SW 1271 (cell line): Measurements from ENCODE around the gene RARA.

Experiments
- DNase-seq, 2 experiments: peaks; one replicate each; lab custom pipeline; 2025; lab: John Stamatoyannopoulos, UW

RARA gene

GRCh38 chr17:40345161-40345993, 36.4 kb downstream of the RARA start:
- DNase-seq, result peak; percentile 27 to 71

- DNase-seq, result no peak
Observed at GRCh38 chr17:40345994-40346764, 37.2 kb downstream of the RARA start.

GRCh38 chr17:40346765-40347158, 37.8 kb downstream of the RARA start:
- no peak for DNase-seq

GRCh38 chr17:40347319-40348135, 38.5 kb downstream of the RARA start:
- DNase-seq, result no peak

GRCh38 chr17:40348136-40348504, 39.1 kb downstream of the RARA start:
- no peak for DNase-seq

GRCh38 chr17:40348562-40349476, 39.8 kb downstream of the RARA start:
- DNase-seq, result no peak

GRCh38 chr17:40349477-40349894, 40.5 kb downstream of the RARA start:
- DNase-seq, result no peak

GRCh38 chr17:40349895-40350688, 41.1 kb downstream of the RARA start:
- no peak for DNase-seq

GRCh38 chr17:40350689-40351358, 41.8 kb downstream of the RARA start:
- DNase-seq, result no peak

GRCh38 chr17:40351359-40352236, 42.6 kb downstream of the RARA start:
- DNase-seq, result no peak

GRCh38 chr17:40352237-40352778, 43.3 kb downstream of the RARA start:
- DNase-seq, result no peak

- no peak for DNase-seq
Observed at GRCh38 chr17:40352779-40353394, 43.9 kb downstream of the RARA start.

- DNase-seq, result no peak
Observed at GRCh38 chr17:40354221-40355122, 45.5 kb downstream of the RARA start.

- peak in 1 of 2 experiments; percentile 33 for DNase-seq
Observed at GRCh38 chr17:40355123-40355803, 46.3 kb downstream of the RARA start.

GRCh38 chr17:40355804-40356758, 47.1 kb downstream of the RARA start:
- DNase-seq, result no peak
